OCI-LY1 (cell line): ENCODE results near the gene WNK1.
A peak's percentile ranks its signal among the peaks of the same experiment; 100 is the strongest.
"Not testable (repeated sequence)": the region's sequence is repeated elsewhere in the genome, so short reads cannot be mapped to it uniquely, and the experiment has no call there.

Experiments used
- H2AFZ ChIP-seq: fragments of 200-600 bp; sonication (generic), shearing (Covaris generic); 2 replicates; pipeline ENCODE4 v1.6.0; 2014; ENCODE audit warnings: antibody characterized with exemption, mild to moderate bottlenecking, low read length
- H3F3A ChIP-seq: fragments of 200-600 bp; sonication (generic), shearing (Covaris generic); 2 replicates; pipeline ENCODE4 v1.6.0; 2014; ENCODE audit warnings: mild to moderate bottlenecking, antibody characterized with exemption, low read length, moderate library complexity; ENCODE audit not compliant: insufficient read depth
- H3K27ac ChIP-seq: fragments of 200-600 bp; sonication (generic); 2 replicates; pipeline ENCODE4 v1.5.1; 2014; ENCODE audit warnings: low read length, mixed run types, mild to moderate bottlenecking, low read depth; ENCODE audit not compliant: poor library complexity, severe bottlenecking
- H3K27me3 ChIP-seq: fragments of 200-600 bp; sonication (generic); 2 replicates; pipeline ENCODE4 v1.6.0; 2014; ENCODE audit warnings: antibody characterized with exemption, mild to moderate bottlenecking, low read length, moderate library complexity; ENCODE audit not compliant: insufficient read depth
- H3K36me3 ChIP-seq: fragments of 200-600 bp; sonication (generic); 2 replicates; pipeline ENCODE4 v1.6.1; 2014; ENCODE audit warnings: mild to moderate bottlenecking, antibody characterized with exemption, low read length, moderate library complexity, mixed read lengths; ENCODE audit not compliant: insufficient read depth
- H3K4me1 ChIP-seq: fragments of 200-600 bp; sonication (generic); 2 replicates; pipeline ENCODE4 v1.5.1; 2014; ENCODE audit warnings: mild to moderate bottlenecking, low read length, moderate library complexity; ENCODE audit not compliant: insufficient read depth, severe bottlenecking
- H3K4me2 ChIP-seq: fragments of 200-600 bp; sonication (generic), shearing (Covaris generic); 2 replicates; pipeline ENCODE4 v1.6.1; 2014; ENCODE audit warnings: low read length
- H3K4me3 ChIP-seq: fragments of 200-600 bp; sonication (generic); 2 replicates; pipeline ENCODE4 v1.5.1; 2014; ENCODE audit warnings: low read length, low read depth, mild to moderate bottlenecking, mixed read lengths; ENCODE audit not compliant: poor library complexity, severe bottlenecking
- H3K79me2 ChIP-seq: fragments of 200-600 bp; shearing (Covaris generic); 2 replicates; pipeline ENCODE4 v1.6.1; 2016; ENCODE audit warnings: mixed run types, low read length, mixed read lengths; ENCODE audit not compliant: insufficient read depth
- H3K9ac ChIP-seq: fragments of 200-600 bp; sonication (generic), shearing (Covaris generic); 2 replicates; pipeline ENCODE4 v1.6.1; 2014; ENCODE audit warnings: mild to moderate bottlenecking, low read length, mixed read lengths
- H3K9me2 ChIP-seq: fragments of 200-600 bp; sonication (generic), shearing (Covaris generic); 2 replicates; pipeline ENCODE4 v1.6.1; 2014; ENCODE audit warnings: low read depth, mild to moderate bottlenecking, low read length, mixed read lengths
- H3K9me3 ChIP-seq: fragments of 200-600 bp; shearing (Covaris generic); 2 replicates; pipeline ENCODE4 v1.6.1; 2014; ENCODE audit warnings: low read length, mixed read lengths
- H4K20me1 ChIP-seq: fragments of 200-600 bp; sonication (generic), shearing (Covaris generic); 2 replicates; pipeline ENCODE4 v1.6.0; 2016; ENCODE audit warnings: mild to moderate bottlenecking, low read length; ENCODE audit not compliant: insufficient read depth
- EZH2 ChIP-seq: fragments of 200-600 bp; sonication (generic), shearing (Covaris generic); IDR thresholded peaks from 2 replicates; pipeline ENCODE4 v1.8.0; 2017; ENCODE audit warnings: borderline replicate concordance, mixed run types, mild to moderate bottlenecking, antibody characterized with exemption, low read length, moderate library complexity, mixed read lengths
- TF ChIP-seq, protein P1 (sequence below): fragments of 200-600 bp; sonication (generic), shearing (Covaris generic); IDR thresholded peaks from 2 replicates; pipeline ENCODE4 v1.5.1; 2017; ENCODE audit warnings: mild to moderate bottlenecking, antibody characterized with exemption, low read length, moderate library complexity, mixed read lengths

The WNK1 gene

DNA sequence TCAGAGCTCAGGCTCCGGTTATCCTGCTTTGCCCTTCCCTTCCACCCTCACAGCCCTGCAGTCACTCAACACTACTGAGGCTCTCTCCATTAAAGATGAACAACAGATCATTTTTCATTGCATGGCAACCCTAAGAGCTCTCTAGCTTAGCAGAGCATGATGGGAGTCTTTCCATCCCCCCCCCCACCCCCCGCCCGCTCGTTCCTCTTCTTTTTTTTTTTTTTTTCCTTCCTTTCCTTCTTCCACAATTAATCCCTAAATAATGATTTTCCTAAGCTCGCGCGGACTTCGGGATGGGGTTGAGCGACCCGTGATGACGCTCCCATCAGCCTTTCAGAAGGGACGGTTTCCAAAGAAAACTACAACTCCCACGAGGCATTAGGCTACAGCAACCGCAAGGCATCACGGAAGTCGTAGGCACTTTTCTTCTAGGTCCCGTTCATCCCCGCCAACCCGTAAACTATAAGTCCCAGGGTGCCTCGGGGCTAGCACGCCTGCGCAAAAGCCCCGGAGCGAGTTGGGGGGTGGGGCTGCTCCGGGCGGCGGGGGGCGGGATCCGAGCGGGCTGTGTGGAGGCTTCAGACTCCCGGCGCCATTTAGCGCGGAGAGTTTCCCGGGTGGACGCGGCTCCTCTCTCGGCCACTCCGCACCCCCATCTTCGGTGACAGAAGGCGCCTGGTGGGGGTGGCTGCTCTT lies at the start of gene WNK1:
TSS of gene WNK1 (plus strand) at position 581 of the 696 bp plus-strand sequence. CDS start 987 bp downstream, outside the sequence.
- H3K4me2 ChIP-seq: peak within 1 kb of the TSS; percentile 92
- H3K36me3 ChIP-seq: peaks cover 19% of the 10 kb centered on the region
- TF ChIP-seq, protein P1, sequence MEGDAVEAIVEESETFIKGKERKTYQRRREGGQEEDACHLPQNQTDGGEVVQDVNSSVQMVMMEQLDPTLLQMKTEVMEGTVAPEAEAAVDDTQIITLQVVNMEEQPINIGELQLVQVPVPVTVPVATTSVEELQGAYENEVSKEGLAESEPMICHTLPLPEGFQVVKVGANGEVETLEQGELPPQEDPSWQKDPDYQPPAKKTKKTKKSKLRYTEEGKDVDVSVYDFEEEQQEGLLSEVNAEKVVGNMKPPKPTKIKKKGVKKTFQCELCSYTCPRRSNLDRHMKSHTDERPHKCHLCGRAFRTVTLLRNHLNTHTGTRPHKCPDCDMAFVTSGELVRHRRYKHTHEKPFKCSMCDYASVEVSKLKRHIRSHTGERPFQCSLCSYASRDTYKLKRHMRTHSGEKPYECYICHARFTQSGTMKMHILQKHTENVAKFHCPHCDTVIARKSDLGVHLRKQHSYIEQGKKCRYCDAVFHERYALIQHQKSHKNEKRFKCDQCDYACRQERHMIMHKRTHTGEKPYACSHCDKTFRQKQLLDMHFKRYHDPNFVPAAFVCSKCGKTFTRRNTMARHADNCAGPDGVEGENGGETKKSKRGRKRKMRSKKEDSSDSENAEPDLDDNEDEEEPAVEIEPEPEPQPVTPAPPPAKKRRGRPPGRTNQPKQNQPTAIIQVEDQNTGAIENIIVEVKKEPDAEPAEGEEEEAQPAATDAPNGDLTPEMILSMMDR: no peak
- TF ChIP-seq EZH2: no peak
- H3K9me2 ChIP-seq: no peaks in the 10 kb centered on the region
- no peaks in the 10 kb centered on the region for H4K20me1 ChIP-seq
- H2AFZ ChIP-seq: 0 out of 2 replicates have a peak within 1 kb of the TSS, but pooled peaks have one; percentile 9
- H3K79me2 ChIP-seq: peaks cover 41% of the 10 kb centered on the region
- H3F3A ChIP-seq: peaks cover 12% of the 10 kb centered on the region; the same call in 1 of the 2 replicates
- H3K27me3 ChIP-seq: no peaks in the 10 kb centered on the region
- peaks cover 46% of the 10 kb centered on the region for H3K4me1 ChIP-seq
- peak within 1 kb of the TSS; percentile 86 for H3K4me3 ChIP-seq
- peak within 1 kb of the TSS; percentile 81 for H3K9ac ChIP-seq
- H3K27ac ChIP-seq: peak within 1 kb of the TSS; percentile 92
- no peaks in the 10 kb centered on the region for H3K9me3 ChIP-seq

DNA sequence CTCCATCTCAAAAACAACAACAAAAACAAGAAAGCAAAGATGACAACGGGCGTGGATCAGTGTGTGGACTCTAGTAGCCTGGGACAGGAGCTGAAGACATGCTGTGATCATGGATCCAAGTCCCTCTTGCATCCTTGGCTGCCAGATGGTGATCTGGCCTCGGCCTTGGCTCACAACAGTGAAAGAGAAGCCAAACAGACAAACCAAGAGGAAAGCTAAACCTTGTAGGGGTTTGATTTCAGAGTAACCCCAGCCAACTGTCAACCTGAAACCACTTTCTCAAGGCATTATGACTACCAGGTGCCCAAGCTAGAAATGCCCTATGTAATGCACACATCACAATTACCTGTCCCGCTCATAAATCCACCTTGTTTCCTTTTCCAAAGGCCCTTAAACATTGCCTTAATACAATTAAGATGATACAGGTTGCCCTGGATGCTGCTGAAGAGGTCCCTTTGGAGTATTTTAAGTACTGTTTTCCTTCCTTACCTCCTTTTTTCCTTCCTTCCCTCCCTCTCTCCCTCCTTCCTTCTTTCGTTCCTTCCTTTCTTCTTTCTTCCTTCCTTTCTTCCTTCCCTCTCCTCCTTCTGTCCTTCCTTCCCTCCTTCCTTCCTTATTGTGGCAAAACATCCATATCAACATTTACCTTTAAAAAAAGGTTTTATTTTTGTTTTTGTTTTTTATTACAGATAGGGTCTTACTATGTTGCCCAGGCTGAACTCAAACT lies 47.7 kb upstream of the WNK1 start:
- no peaks in the 10 kb centered on the region for H3F3A ChIP-seq
- H3K27me3 ChIP-seq: no peaks in the 10 kb centered on the region
- no peak overlapping the region for H3K4me3 ChIP-seq
- no peak overlapping the region for H3K27ac ChIP-seq
- no peaks in the 10 kb centered on the region; the same call in 1 of the 2 replicates for H3K36me3 ChIP-seq
- no peaks in the 10 kb centered on the region for H3K79me2 ChIP-seq
- no peaks in the 10 kb centered on the region for H4K20me1 ChIP-seq
- no peaks in the 10 kb centered on the region for H3K9me2 ChIP-seq
- peaks cover 20% of the 10 kb centered on the region for H3K4me1 ChIP-seq
- no peak for TF ChIP-seq EZH2
- TF ChIP-seq, protein P1: no peak
- H3K9me3 ChIP-seq: no peaks in the 10 kb centered on the region
- H3K4me2 ChIP-seq: no peak overlapping the region
- no peak overlapping the region for H3K9ac ChIP-seq
- H2AFZ ChIP-seq: peak overlapping the region; percentile 1; the same call in 1 of the 2 replicates

DNA sequence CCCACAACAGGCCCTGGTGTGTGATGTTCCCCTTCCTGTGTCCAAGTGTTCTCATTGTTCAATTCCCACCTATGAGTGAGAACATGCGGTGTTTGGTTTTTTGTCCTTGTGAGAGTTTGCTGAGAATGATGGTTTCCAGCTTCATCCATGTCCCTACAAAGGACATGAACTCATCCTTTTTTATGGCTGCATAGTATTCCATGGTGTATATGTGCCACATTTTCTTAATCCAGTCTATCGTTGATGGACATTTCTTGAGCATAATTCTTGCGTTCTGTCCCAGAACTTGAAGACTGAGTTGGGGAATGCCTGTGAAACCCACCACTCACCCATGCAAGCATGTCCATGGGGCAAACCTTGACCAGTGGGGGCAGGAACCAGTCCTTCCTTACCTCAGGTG lies 44.3 kb upstream of the WNK1 start:
- H3K4me1 ChIP-seq: peaks cover 24% of the 10 kb centered on the region
- H3K36me3 ChIP-seq, H3K9me2 ChIP-seq, H3K9ac ChIP-seq, H3K79me2 ChIP-seq, H3K27ac ChIP-seq, H3K9me3 ChIP-seq, H3F3A ChIP-seq, H3K4me3 ChIP-seq, H4K20me1 ChIP-seq, H2AFZ ChIP-seq, H3K27me3 ChIP-seq, H3K4me2 ChIP-seq: not testable (repeated sequence)
